Lung (tissue), 12 donors: ENCODE measurements around the gene NABP2. TPM values are rescaled to one million over a fixed set of nuclear protein-coding genes. Genes with fewer than 3 reads are reported as not detected.
A peak's percentile ranks its signal among the peaks of the same experiment; 100 is the strongest.

Source experiments
- ATAC-seq: fragments of 200-7000 bp; cut with Tn5 transposase; one replicate; pipeline ENCODE4 v1.9.1; 2020; ENCODE audit warnings: moderate number of reproducible peaks; ENCODE audit not compliant: insufficient read depth, low FRiP score
- DNase-seq, 3 donors: peaks; one replicate each; pipeline ENCODE4 v3.0.0-alpha.2; 2013 to 2017
- H3K27ac ChIP-seq, 2 donors: one replicate each; pipeline ENCODE4 v1.5.1; 2013; ENCODE audit warnings: mild to moderate bottlenecking in 2 of 2, moderate library complexity in 2 of 2, control low read depth in 1 of 2, inconsistent platforms in 1 of 2, low read depth in 1 of 2, low read length in 1 of 2
- H3K27me3 ChIP-seq, 3 donors: one replicate each; pipeline ENCODE4 v1.5.1; 2013; ENCODE audit warnings: low read length in 2 of 3; ENCODE audit not compliant: control insufficient read depth in 3 of 3, insufficient read depth in 3 of 3
- H3K36me3 ChIP-seq, 4 donors: one replicate each; pipeline ENCODE4 v1.5.1; 2013; ENCODE audit warnings: low read length in 4 of 4, mild to moderate bottlenecking in 1 of 4, moderate library complexity in 1 of 4; ENCODE audit not compliant: control insufficient read depth in 4 of 4, insufficient read depth in 4 of 4
- H3K4me1 ChIP-seq, 5 donors: one replicate each; pipeline ENCODE4 v1.5.1; 2013; ENCODE audit warnings: low read length in 5 of 5, mild to moderate bottlenecking in 2 of 5, moderate library complexity in 1 of 5; ENCODE audit not compliant: control insufficient read depth in 5 of 5, insufficient read depth in 5 of 5
- H3K4me3 ChIP-seq: one replicate; pipeline ENCODE4 v1.5.1; 2013; ENCODE audit warnings: mild to moderate bottlenecking, control low read depth, moderate library complexity
- H3K9ac ChIP-seq, 2 donors: one replicate each; pipeline ENCODE4 v1.5.1; 2013; ENCODE audit warnings: low read length in 2 of 2, control low read depth in 1 of 2; ENCODE audit not compliant: insufficient read depth in 1 of 2
- H3K9me3 ChIP-seq, 4 donors: one replicate each; pipeline ENCODE4 v1.5.1; 2013; ENCODE audit warnings: low read length in 3 of 4, mild to moderate bottlenecking in 1 of 4, moderate library complexity in 1 of 4; ENCODE audit not compliant: control insufficient read depth in 4 of 4, insufficient read depth in 3 of 4
- CTCF ChIP-seq: IDR thresholded peaks from 2 replicates; pipeline ENCODE4 v1.5.1; 2012; ENCODE audit warnings: mild to moderate bottlenecking; ENCODE audit errors: control extremely low read depth, extremely low read depth
- WGBS, 2 donors: extraction: QIAGEN DNeasy Blood & Tissue Kit; methylation state at CpG; one replicate each; pipeline ENCODE4 v1.1.7; 2013; 5-methylcytosine and 5-hydroxymethylcytosine counted together
- polyA plus RNA-seq, 2 donors: library from polyadenylated mRNA; stranded (reverse); fragments of 200-250 nt; gene quantifications; one replicate each; pipeline ENCODE4 v1.2.1, GENCODE V29; 2013
- total RNA-seq, 2 donors: library from RNA; depleted of rRNA in 1 of 2; stranded (reverse); fragments of >200 nt in 1 of 2; gene quantifications; one replicate each; pipeline ENCODE4 v1.2.1, GENCODE V29; 2014 to 2021
- donor health status: control.
- donor health status: control.
- donor health status: Bipolar disorder and iron deficiency.
- donor health status: healthy.
- donor health status: DM: yes; HTN: yes; CAD: no.

NABP2 gene
- total and polyA plus RNA-seq, 4 donors: 11.3 to 31.4 (median 23.0) TPM

GRCh38 chr12:56253091-56253490 lies 28.9 kb downstream of the NABP2 start:
- ATAC-seq: no peak
- H3K36me3 ChIP-seq: peaks cover 25 to 58% (median 51%) of the 10 kb centered on the region in 4 donors
- 95 to 99% methylated on average over 11 of the region's 11 CpGs for WGBS, 2 donors
- no peak overlapping the region for H3K4me3 ChIP-seq
- DNase-seq: no peak
- H3K9ac ChIP-seq: no peak overlapping the region
- H3K27me3 ChIP-seq: no peaks in the 10 kb centered on the region
- TF ChIP-seq CTCF: no peak
- H3K27ac ChIP-seq: no peak overlapping the region
- H3K9me3 ChIP-seq: no peaks in the 10 kb centered on the region
- peaks cover 0 to 14% (median 8%) of the 10 kb centered on the region in 5 donors for H3K4me1 ChIP-seq

GRCh38 chr12:56255671-56256070 lies 31.5 kb downstream of the NABP2 start:
- TF ChIP-seq CTCF: no peak
- Histone ChIP-seq H3K27me3 (no peaks in the 10 kb centered on the region), H3K4me1 (peaks cover 0 to 21% (median 8%) of the 10 kb centered on the region in 5 donors), H3K9ac (peak overlapping the region in 1 of 2 donors; percentile 11), H3K27ac (no peak overlapping the region), H3K4me3 (no peak overlapping the region), H3K9me3 (no peaks in the 10 kb centered on the region), H3K36me3 (peaks cover 20 to 52% (median 41%) of the 10 kb centered on the region in 4 donors)
- 72 to 91% methylated on average over 7 of the region's 7 CpGs for WGBS, 2 donors
- ATAC-seq (no peak), DNase-seq (no peak)

- TF ChIP-seq CTCF: no peak
- ATAC-seq (no peak), DNase-seq (no peak)
- WGBS, 2 donors: 55 to 66% methylated on average over 4 of the region's 4 CpGs
- H3K9me3 ChIP-seq: no peaks in the 10 kb centered on the region
- H3K27me3 ChIP-seq: no peaks in the 10 kb centered on the region
- no peak overlapping the region for H3K27ac ChIP-seq
- H3K36me3 ChIP-seq: peaks cover 20 to 52% (median 41%) of the 10 kb centered on the region in 4 donors
- no peak overlapping the region for H3K4me3 ChIP-seq
- peak overlapping the region; percentile 11 to 77 for H3K9ac ChIP-seq
- H3K4me1 ChIP-seq: peaks cover 0 to 21% (median 8%) of the 10 kb centered on the region in 5 donors
Observed at GRCh38 chr12:56256326-56256960, 32.3 kb downstream of the NABP2 start.
